BJ (cell line): Measurements from ENCODE around the gene KLHDC4. TPM values are rescaled to one million over a fixed set of nuclear protein-coding genes. Genes with fewer than 3 reads are reported as not detected.

Source experiments
- CTCF ChIA-PET: fragments of 350-600 bp; formaldehyde crosslinking; extraction: SDS; loops from one replicate; lab custom pipeline; 2021; ENCODE audit warnings: antibody characterized with exemption, inconsistent platforms; lab: Yijun Ruan, JAX
- POLR2A ChIA-PET: fragments of 300-600 bp; sonication (Branson Sonifier 250); formaldehyde crosslinking; extraction: SDS; loops from one replicate; lab custom pipeline; 2021; ENCODE audit warnings: antibody characterized with exemption; lab: Charles Lee
- DNase-seq: peaks from one replicate; pipeline ENCODE4 v3.0.0-alpha.2; 2011; ENCODE audit warnings: low read depth
- H3K27me3 ChIP-seq: 2 replicates; pipeline ENCODE4 v1.6.0; 2011; ENCODE audit warnings: low read length; ENCODE audit not compliant: control insufficient read depth, insufficient read depth
- H3K36me3 ChIP-seq: 2 replicates; pipeline ENCODE4 v1.5.1; 2011; ENCODE audit warnings: low read length; ENCODE audit not compliant: control insufficient read depth, insufficient read depth
- H3K4me3 ChIP-seq: 2 replicates; pipeline ENCODE4 v1.5.1; 2011; ENCODE audit warnings: low read depth, mild to moderate bottlenecking, control low read depth, low read length
- CTCF ChIP-seq: IDR thresholded peaks from 2 replicates; pipeline ENCODE4 v1.5.1; 2011; ENCODE audit warnings: low read depth, mild to moderate bottlenecking, control low read depth, inconsistent platforms, low read length, moderate library complexity; ENCODE audit not compliant: insufficient read depth
- polyA plus RNA-seq: library from polyadenylated mRNA; depleted of rRNA; stranded (reverse); fragments of >200 nt; gene quantifications from 2 replicates; pipeline ENCODE4 v1.2.3, GENCODE V29; 2011

Gene KLHDC4
- polyA plus RNA-seq, 1 experiment, result 16.1 TPM

GRCh38 chr16:87697792-87698191, 68.0 kb downstream of the KLHDC4 start:
- DNase-seq, result no peak
- H3K27me3 ChIP-seq, result no peaks in the 10 kb centered on the region
- H3K36me3 ChIP-seq, result peaks cover 5% of the 10 kb centered on the region; the same call in 1 of the 2 replicates
- no peak overlapping the region for H3K4me3 ChIP-seq
- POLR2A ChIA-PET, result no interaction called here
- TF ChIP-seq CTCF, result no peak
- CTCF ChIA-PET, result no interaction called here

GRCh38 chr16:87697256-87697655, 68.5 kb downstream of the KLHDC4 start:
- Histone ChIP-seq H3K27me3 (no peaks in the 10 kb centered on the region), H3K4me3 (no peak overlapping the region), H3K36me3 (peaks cover 5% of the 10 kb centered on the region; the same call in 1 of the 2 replicates)
- DNase-seq, result no peak
- ChIA-PET CTCF (no interaction called here), POLR2A (no interaction called here)
- TF ChIP-seq CTCF, result no peak

GRCh38 chr16:87696726-87697125, 69.1 kb downstream of the KLHDC4 start:
- ChIA-PET POLR2A (no interaction called here), CTCF (no interaction called here)
- Histone ChIP-seq H3K4me3 (no peak overlapping the region), H3K27me3 (no peaks in the 10 kb centered on the region), H3K36me3 (peaks cover 3% of the 10 kb centered on the region; the same call in 1 of the 2 replicates)
- no peak for DNase-seq
- TF ChIP-seq CTCF, result no peak

DNA sequence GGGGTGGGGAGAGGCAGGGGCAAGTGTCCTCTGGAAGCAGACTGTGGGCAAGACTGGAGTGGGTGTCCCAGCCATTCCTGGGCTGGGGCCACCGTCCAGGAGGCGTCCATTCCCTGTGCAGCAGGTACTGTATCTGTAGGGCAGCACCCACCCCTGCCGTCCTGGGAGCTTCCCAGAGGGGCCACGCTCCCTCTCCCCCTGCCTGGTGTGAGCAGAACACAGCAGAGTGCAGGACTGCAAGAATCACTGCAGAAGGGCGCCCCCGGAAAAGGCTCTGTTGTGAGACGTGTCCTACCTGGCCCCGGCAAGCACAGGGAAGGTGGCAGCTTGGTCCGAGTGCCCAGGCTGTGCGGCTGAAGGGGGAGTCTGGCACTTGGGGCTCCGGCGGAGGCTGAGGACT, 70.3 kb downstream of the KLHDC4 start:
- no peak for DNase-seq
- Histone ChIP-seq H3K27me3 (no peaks in the 10 kb centered on the region), H3K4me3 (no peak overlapping the region), H3K36me3 (no peaks in the 10 kb centered on the region; the same call in 1 of the 2 replicates)
- ChIA-PET POLR2A (no interaction called here), CTCF (interaction anchor here (0.7 to 0.9 kb wide), 2 partner anchors 18 to 176 kb away, joined by 3 read pairs; no protein-coding TSS in a partner anchor)
- no peak for TF ChIP-seq CTCF

GRCh38 chr16:87694441-87695125, 71.2 kb downstream of the KLHDC4 start:
- TF ChIP-seq CTCF, result no peak
- ChIA-PET CTCF (interaction anchor here (0.5 kb wide), 1 partner anchor 43 kb away, joined by 3 read pairs; no protein-coding TSS in a partner anchor), POLR2A (no interaction called here)
- no peak overlapping the region for H3K4me3 ChIP-seq
- no peaks in the 10 kb centered on the region; the same call in 1 of the 2 replicates for H3K36me3 ChIP-seq
- no peak for DNase-seq
- H3K27me3 ChIP-seq, result no peaks in the 10 kb centered on the region
